GM18526 (cell line): ENCODE data around the gene GALNT17.

Experiments
- POLR2A ChIP-seq: IDR thresholded peaks from 3 replicates; pipeline ENCODE4 v1.6.1; 2011; ENCODE audit not compliant: insufficient read length; ENCODE audit errors: extremely low read depth

Gene GALNT17

GRCh38 chr7:71408271-71408670 is 276.3 kb downstream of the GALNT17 start:
- no peak for TF ChIP-seq POLR2A

DNA sequence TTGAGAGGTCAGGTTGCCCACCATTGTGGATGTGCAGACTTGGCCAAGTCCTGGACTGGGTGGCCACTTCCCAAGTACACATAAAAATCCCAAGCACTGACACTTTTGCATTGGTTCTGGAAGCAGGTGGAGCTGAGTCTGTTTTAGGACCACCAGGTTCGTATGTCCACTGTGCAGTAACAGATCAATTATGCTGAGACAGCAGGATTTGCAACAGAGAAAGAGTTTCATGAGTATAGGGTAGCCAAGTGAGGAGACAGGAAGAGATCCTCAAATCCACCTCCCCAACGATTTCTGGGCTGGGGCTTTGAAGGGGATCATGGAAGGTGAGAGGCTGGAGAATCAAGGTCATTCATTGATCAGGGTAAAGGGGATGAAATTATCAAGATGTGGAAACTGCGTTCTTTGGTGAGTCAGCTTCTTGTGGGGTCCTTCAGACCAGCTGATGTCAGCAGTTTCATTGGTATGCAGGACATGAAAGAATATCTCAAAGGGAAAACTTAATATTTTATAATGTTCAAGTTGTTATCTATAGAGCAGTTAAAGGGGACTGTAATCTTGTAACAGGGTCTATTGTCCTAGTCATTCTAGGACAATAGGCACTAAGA is 277.7 kb downstream of the GALNT17 start:
- TF ChIP-seq POLR2A, result no peak

DNA sequence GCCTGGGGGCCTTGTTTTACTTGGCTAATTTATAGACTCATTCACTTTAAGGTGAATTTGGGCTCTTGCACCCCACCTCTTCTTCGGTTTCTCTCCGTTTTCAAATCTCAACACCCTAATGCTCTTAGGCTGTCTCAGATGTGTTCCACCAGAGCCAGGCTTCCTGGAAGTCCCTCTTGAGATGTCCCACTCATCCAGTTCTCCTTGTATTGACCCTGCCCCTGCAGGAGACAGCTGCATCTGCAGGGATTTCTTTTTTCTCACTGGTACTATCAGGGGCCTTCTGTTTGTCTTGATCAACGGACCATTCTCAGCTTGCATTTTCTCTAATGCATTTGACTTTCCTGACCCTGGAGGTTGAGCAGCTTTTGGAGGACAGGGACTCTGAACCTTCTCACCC is 279.5 kb downstream of the GALNT17 start:
- no peak for TF ChIP-seq POLR2A

- TF ChIP-seq POLR2A, result no peak
Observed at GRCh38 chr7:71414490-71414889, 282.5 kb downstream of the GALNT17 start.

DNA sequence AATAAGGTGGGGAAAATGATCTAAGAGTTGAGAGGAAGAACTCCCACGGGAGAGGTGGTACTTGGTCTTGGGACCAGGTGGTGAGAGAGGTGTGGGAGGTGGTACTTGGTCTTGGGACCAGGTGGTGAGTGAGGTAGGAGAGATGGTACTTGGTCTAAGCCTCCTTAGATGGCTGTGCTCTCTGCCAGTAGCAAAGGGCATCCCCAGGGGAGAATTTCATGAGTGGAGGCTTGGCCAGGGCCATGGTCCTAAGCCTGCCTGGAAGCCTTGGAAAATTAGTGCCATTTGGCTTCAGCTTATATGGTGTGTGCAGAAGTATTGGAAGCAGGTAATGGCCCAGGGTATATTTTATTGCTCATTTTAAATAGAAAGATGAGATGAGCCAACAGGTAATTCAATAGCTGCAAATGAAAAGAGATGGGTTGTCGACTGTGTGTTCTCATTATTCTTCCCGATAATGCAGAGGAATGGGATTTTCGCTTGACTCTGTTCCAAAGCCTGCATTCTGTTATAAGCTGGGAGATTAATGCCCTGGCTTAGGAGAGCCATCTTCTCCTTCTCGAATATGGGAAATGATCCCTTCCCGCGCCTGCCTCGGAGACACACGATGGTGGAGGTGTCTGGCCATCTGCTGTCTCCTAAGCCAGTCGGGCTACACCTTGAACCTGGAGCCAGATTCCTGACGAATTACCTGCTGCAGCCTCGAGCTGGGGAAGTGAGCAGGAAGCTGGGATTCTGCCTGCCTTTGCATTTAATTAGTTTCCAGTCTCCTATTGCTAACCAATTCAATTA is 287.8 kb downstream of the GALNT17 start:
- no peak for TF ChIP-seq POLR2A

DNA sequence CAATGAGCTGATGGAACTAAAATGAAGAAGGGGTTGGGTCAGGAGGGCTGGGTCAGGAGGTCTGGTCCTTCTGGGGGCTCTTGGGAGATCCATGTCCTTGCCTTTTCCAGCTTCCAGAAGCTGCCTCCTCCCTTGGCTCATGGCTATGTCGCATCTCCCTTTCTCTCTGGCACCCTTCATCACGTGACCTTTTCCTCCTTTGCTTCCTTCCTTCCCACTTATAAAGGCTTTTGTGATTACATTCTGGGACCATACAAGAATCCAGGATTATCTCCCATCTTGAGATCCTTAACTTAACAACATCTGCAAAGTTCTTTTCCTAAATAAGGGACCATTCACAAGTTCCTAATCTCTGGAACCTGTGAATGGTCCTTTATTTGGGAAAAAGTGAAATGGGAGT is 290.2 kb downstream of the GALNT17 start:
- TF ChIP-seq POLR2A, result no peak

DNA sequence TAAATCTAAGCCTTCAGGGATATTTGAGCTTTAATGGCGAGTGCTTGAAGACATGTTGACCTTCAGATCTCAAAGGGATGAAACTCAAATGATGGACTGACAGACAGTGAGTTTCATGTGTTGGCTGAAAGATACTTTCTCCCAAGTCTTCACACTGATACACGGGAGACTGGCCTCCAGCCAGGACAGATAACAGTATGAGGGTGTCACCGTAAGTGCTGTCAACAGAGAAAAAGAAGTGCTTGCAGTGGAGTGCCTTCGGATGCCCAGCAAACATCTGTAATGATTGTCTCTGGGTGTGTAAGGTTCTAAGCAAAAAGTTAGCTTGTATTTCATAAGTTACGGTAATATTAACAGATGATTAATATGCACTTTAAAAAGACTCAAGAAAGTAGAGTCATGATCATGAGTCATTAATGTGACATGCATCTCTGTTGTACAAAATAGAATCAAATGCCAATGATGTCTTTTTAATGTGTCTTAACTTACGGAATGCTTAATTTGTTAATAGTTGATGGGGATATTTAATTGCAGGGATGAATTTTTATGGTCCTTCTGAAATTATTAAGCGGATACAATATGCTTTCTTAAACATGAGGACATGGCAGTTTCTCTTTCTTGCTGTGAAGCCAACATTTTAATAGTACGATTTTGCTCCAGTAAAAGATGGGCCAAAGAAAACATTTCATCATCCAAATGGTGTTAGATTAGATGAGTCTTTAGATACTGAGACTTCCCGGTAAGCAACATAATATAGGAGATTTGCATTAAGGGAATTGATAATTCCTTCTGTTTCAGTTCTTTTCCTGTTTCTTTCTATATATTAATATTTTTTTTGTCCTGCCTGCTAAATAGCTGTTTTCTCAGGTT is 292.5 kb downstream of the GALNT17 start:
- no peak for TF ChIP-seq POLR2A

DNA sequence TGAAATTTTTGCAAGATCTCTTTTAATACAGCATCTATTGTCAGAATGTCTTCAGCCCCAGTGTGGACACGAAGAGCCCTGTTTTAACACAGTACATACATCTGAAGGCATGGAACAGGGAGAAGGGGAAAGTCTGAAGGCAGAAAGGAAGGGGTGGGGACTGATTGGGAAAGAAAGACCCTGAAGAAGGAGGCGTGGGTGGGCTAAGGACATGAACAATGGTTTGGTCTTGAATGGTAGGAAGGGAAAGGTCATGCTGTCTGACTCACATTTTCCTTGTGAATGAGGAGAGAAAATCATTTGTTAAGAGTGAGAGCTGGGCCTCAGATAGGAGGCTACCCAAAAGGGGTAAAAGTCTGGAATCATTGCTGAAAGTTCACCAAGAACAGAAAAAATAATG is 297.1 kb downstream of the GALNT17 start:
- no peak for TF ChIP-seq POLR2A

- no peak for TF ChIP-seq POLR2A
Observed at GRCh38 chr7:71430246-71430645, 298.3 kb downstream of the GALNT17 start.

DNA sequence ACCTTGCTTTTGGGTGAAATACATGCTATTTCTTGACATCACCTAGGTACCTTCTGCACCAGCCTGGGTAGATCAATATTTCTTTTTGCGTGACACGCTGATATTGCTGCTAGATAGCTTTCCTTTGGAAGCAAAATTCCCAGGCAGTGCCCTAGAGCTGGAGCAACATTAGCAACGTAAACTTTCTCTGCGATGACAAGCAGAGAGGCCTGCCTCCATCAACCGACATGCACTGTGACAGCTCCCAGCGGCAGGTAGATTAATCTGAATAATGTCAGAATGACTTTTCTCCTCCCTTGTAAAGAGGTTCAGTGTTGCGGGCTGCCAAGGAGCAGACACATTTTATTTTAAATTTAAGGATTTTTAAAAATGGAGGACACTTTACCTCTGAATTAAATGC is 307.4 kb downstream of the GALNT17 start:
- TF ChIP-seq POLR2A, result no peak

DNA sequence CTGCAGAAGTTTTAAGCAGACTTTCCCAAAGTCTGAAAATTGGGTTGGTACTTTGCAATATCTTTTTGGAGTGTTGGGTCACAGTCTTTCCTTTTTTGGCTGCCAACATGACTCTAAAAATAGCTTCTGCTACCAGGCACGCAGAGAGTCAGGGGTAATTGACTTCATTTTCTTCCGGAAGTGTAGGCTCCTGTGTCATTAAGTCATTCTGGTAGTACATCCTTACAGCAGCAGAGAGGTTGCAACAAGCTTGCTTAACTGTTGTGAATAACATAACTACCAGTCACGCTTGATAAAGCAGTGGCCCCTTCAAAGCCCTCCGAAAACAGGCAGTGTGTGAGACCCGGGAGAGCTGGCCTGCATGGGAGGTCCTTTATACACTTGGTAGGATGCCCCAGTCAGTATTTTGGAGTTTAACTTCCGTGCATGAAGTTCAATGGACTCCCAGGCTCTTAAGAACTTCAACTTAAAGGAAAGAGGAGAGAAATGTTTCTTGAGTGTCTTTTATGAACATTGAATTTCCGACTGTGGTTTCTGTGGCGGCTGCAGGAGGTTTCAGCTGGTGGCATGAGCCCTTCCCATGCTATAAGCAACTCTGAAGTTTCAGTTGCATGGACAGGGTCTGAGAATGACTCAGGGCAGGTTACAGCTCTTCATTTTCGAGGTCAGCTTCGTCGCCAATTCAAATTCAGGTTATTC is 310.7 kb downstream of the GALNT17 start:
- TF ChIP-seq POLR2A, result no peak

GRCh38 chr7:71443191-71443530 is 311.2 kb downstream of the GALNT17 start:
- no peak for TF ChIP-seq POLR2A

DNA sequence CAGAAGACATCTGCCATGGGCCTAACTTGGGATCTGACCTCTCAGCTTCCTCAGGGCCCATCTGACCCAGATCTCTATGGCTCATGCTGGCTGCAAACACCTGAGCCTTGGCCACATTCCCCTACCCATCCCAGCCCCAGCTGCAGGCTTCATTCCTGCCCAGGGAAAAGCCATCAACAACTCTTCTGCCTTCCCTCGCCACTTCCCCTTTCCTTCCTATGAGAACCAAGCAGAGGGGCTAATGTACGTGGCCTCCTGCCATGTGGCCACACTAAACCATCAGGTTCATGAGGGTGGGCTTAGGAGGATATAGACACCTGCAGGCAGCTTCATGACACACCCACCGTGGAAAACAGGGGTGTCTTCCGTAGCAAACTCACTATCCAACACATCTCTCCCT is 312.2 kb downstream of the GALNT17 start:
- no peak for TF ChIP-seq POLR2A

GRCh38 chr7:71453630-71454029 is 321.7 kb downstream of the GALNT17 start:
- TF ChIP-seq POLR2A, result no peak

DNA sequence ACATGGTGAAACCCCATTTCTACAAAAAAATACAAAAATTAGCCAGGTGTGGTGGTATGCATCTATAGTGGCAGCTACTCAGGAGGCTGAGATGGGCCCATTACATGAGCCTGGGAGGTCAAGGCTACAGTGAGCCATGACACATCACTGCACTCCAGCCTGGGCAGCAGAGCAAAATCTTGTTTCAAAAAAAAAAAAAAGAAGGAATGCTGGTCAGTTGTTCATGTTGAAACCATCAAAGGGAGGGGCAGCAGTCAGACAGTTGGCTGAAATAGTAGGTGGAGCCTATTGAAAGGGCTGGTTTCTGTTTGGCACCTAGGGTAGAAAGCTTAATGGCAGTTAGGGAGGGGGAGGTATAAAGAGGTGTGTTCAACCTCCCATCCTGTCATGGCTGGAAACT is 323.0 kb downstream of the GALNT17 start:
- TF ChIP-seq POLR2A, result no peak

DNA sequence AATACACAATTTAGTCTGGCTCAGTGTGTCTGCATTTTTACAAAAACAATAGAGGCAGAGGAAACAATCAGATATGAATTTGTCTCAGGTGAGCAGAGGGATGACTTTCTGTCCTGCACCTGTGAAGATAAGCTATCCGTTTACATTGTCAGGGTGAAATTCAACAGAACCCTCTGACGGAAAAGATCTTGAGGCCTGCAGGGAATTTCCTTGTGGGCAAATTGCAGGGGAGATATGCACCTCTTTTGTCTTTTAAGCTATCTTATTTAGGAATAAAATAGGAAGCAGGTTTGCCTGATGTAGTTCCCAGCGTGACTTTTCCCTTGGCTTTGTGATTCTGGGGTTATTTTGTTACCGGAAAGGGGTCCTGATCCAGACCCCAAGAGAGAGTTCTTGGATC is 325.1 kb downstream of the GALNT17 start:
- no peak for TF ChIP-seq POLR2A
